Measurements from ENCODE around the gene RELN. TPM values are rescaled to one million over a fixed set of nuclear protein-coding genes. Genes with fewer than 3 reads are reported as not detected.
"Not testable (repeated sequence)": the region's sequence is repeated elsewhere in the genome, so short reads cannot be mapped to it uniquely, and the experiment has no call there.

RELN gene
- total and polyA plus RNA-seq, 2 donors from 2014 or later = 0.95 to 5.4 TPM

DNA sequence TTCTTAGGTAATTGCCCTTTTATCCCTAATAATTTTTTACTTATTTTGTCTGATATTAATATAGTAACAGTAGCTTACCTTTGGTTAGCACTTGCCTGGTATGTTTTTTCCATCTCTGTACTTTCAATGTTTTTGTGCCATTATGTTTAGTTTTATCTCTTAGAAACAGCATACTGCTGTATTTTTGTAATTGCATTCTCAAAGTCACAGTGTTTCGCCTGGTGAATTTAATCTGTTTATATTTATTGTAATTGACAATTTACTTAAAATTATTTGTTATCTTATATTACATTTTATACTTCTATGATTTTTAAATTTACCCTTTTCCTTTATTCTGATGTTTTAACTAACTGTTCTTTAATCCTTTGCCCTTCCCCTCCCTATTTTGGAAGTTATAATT lies 166.4 kb downstream of the RELN start:
- FAIRE-seq (no peak), DNase-seq (no peak)
- no peaks in the 10 kb centered on the region for H3K36me3 ChIP-seq (ENCODE audit: control insufficient read depth in 2 of 3, insufficient read depth in 3 of 3, low read length in 3 of 3)
- intact Hi-C loops (cut with DNase I) = no loop called here
- no peaks in the 10 kb centered on the region for H3K4me1 ChIP-seq (ENCODE audit: control insufficient read depth in 2 of 3, insufficient read depth in 2 of 3, low read depth in 1 of 3, low read length in 3 of 3)
- no peaks in the 10 kb centered on the region for H3K9me3 ChIP-seq (ENCODE audit: control insufficient read depth in 2 of 3, insufficient read depth in 1 of 3, low read length in 3 of 3)
- TF ChIP-seq, protein P1, sequence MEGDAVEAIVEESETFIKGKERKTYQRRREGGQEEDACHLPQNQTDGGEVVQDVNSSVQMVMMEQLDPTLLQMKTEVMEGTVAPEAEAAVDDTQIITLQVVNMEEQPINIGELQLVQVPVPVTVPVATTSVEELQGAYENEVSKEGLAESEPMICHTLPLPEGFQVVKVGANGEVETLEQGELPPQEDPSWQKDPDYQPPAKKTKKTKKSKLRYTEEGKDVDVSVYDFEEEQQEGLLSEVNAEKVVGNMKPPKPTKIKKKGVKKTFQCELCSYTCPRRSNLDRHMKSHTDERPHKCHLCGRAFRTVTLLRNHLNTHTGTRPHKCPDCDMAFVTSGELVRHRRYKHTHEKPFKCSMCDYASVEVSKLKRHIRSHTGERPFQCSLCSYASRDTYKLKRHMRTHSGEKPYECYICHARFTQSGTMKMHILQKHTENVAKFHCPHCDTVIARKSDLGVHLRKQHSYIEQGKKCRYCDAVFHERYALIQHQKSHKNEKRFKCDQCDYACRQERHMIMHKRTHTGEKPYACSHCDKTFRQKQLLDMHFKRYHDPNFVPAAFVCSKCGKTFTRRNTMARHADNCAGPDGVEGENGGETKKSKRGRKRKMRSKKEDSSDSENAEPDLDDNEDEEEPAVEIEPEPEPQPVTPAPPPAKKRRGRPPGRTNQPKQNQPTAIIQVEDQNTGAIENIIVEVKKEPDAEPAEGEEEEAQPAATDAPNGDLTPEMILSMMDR (IDR thresholded peaks at IDR 0.05; ENCODE audit: borderline replicate concordance, extremely low read depth, insufficient read depth) = no peak
- no peak overlapping the region for H3K9ac ChIP-seq (ENCODE audit: low read length in 3 of 3)
- no peak overlapping the region for H3K4me3 ChIP-seq (ENCODE audit: low read length in 3 of 3)
- no peak overlapping the region for H3K27ac ChIP-seq (ENCODE audit: low read depth in 2 of 2, low read length in 2 of 2)
- no peaks in the 10 kb centered on the region for H3K27me3 ChIP-seq (ENCODE audit: control insufficient read depth, insufficient read depth, low read length)

DNA sequence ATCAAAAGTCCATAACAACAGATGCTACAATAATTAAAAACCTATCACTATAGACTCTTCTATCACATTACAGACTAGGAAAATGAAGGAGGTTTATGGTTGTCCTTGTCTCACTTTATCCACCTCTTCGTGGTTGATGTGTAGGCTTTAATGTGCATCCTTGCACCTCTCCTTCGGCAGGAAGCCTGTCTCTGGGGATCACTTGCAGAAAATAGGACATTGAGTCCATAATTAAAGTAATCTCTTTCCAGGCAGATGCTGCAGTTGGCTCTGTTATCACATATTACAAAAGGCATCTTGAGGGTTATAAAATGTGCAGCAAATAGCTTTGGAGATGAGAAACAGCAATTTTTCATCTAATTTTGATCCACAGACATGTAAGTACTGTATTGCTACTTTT lies 168.4 kb downstream of the RELN start:
- Histone ChIP-seq H3K9me3 (ENCODE audit: control insufficient read depth in 2 of 3, insufficient read depth in 1 of 3, low read length in 3 of 3) (no peaks in the 10 kb centered on the region), H3K4me3 (ENCODE audit: low read length in 3 of 3) (no peak overlapping the region), H3K9ac (ENCODE audit: low read length in 3 of 3) (no peak overlapping the region), H3K27ac (ENCODE audit: low read depth in 2 of 2, low read length in 2 of 2) (no peak overlapping the region), H3K4me1 (ENCODE audit: control insufficient read depth in 2 of 3, insufficient read depth in 2 of 3, low read depth in 1 of 3, low read length in 3 of 3) (no peaks in the 10 kb centered on the region), H3K36me3 (ENCODE audit: control insufficient read depth in 2 of 3, insufficient read depth in 3 of 3, low read length in 3 of 3) (no peaks in the 10 kb centered on the region), H3K27me3 (ENCODE audit: control insufficient read depth, insufficient read depth, low read length) (no peaks in the 10 kb centered on the region)
- TF ChIP-seq, protein P1 (IDR thresholded peaks at IDR 0.05; ENCODE audit: borderline replicate concordance, extremely low read depth, insufficient read depth) = no peak
- FAIRE-seq = no peak
- intact Hi-C loops (cut with DNase I) = no loop called here
- DNase-seq = no peak

DNA sequence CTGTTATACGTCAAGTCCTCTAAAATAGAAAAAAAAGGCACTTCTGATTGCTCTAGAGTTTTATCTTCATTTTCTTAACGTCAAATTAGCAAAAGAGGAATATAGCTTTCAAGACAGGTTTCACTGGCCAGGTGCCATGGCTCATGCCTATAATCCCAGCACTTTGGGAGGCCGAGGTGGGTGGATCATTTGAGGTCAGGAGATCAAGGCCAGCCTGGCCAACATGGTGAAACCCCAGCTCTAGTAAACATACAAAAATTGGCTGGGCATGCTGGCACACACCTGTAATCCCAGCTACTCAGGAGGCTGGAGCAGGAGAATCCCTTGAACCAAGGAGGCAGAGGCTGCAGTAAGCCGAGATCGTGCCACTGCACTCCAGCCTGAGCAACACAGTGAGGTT lies 173.5 kb downstream of the RELN start:
- FAIRE-seq; intact Hi-C loops (cut with DNase I): not testable (repeated sequence)

DNA sequence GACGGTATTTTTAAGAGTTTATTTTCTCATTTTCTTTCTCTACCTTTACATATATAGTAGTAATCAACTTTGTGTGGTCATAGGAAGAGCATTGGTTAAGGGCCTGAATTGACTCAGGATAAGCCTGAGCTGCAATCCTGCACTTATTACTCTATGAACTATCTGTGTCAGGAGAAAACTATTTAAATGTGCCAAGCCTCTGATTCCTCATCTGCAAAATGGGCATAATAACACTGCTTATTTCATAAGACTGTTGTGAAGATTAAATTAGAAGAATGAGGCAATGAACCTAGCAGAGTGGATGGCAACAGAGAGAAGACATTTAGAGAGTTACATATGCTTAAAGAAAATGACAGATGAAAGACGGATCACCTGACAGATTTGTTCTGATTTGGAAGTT lies 175.5 kb downstream of the RELN start:
- FAIRE-seq = no peak

More for the DNA sequence above, 173.5 kb downstream of the RELN start:
- H3K27ac ChIP-seq (ENCODE audit: low read depth in 2 of 2, low read length in 2 of 2); H3K36me3 ChIP-seq (ENCODE audit: control insufficient read depth in 2 of 3, insufficient read depth in 3 of 3, low read length in 3 of 3); DNase-seq; H3K9me3 ChIP-seq (ENCODE audit: control insufficient read depth in 2 of 3, insufficient read depth in 1 of 3, low read length in 3 of 3); H3K4me3 ChIP-seq (ENCODE audit: low read length in 3 of 3); H3K27me3 ChIP-seq (ENCODE audit: control insufficient read depth, insufficient read depth, low read length); H3K9ac ChIP-seq (ENCODE audit: low read length in 3 of 3); H3K4me1 ChIP-seq (ENCODE audit: control insufficient read depth in 2 of 3, insufficient read depth in 2 of 3, low read depth in 1 of 3, low read length in 3 of 3): not testable (repeated sequence)

More for the DNA sequence above, 175.5 kb downstream of the RELN start:
- Histone ChIP-seq H3K36me3 (ENCODE audit: control insufficient read depth in 2 of 3, insufficient read depth in 3 of 3, low read length in 3 of 3) (no peaks in the 10 kb centered on the region), H3K27me3 (ENCODE audit: control insufficient read depth, insufficient read depth, low read length) (no peaks in the 10 kb centered on the region), H3K27ac (ENCODE audit: low read depth in 2 of 2, low read length in 2 of 2) (no peak overlapping the region), H3K9me3 (ENCODE audit: control insufficient read depth in 2 of 3, insufficient read depth in 1 of 3, low read length in 3 of 3) (peaks cover 0 to 4% (median 1%) of the 10 kb centered on the region in 3 donors), H3K4me3 (ENCODE audit: low read length in 3 of 3) (no peak overlapping the region), H3K9ac (ENCODE audit: low read length in 3 of 3) (no peak overlapping the region), H3K4me1 (ENCODE audit: control insufficient read depth in 2 of 3, insufficient read depth in 2 of 3, low read depth in 1 of 3, low read length in 3 of 3) (peaks cover 0 to 2% (median 0%) of the 10 kb centered on the region in 3 donors)
- TF ChIP-seq, protein P1 (IDR thresholded peaks at IDR 0.05; ENCODE audit: borderline replicate concordance, extremely low read depth, insufficient read depth) = no peak
- no peak for DNase-seq
- intact Hi-C loops (cut with DNase I) = no loop called here
